Nephron progenitor cell (in vitro differentiated cells): ENCODE data around the gene CALM1.
A peak's percentile ranks its signal among the peaks of the same experiment; 100 is the strongest.

Source experiments
- DNase-seq: peaks from one replicate; pipeline ENCODE4 v3.0.0; 2021
- H3K27ac Mint-ChIP-seq: 2 replicates; pipeline ENCODE4 v1.8.0; 2021; ENCODE audit warnings: mild to moderate bottlenecking, moderate library complexity, mixed read lengths
- H3K27me3 Mint-ChIP-seq: 2 replicates; pipeline ENCODE4 v1.8.0; 2021; ENCODE audit warnings: mild to moderate bottlenecking, low read depth, mixed read lengths; ENCODE audit not compliant: poor library complexity
- H3K36me3 Mint-ChIP-seq: 2 replicates; pipeline ENCODE4 v1.8.0; 2021; ENCODE audit warnings: low read depth, mixed read lengths
- H3K4me1 Mint-ChIP-seq: 2 replicates; pipeline ENCODE4 v1.8.0; 2021; ENCODE audit warnings: mixed read lengths
- H3K4me3 Mint-ChIP-seq: 2 replicates; pipeline ENCODE4 v1.8.0; 2021; ENCODE audit warnings: mild to moderate bottlenecking, moderate library complexity, mixed read lengths
- H3K9me3 Mint-ChIP-seq: 2 replicates; pipeline ENCODE4 v1.8.0; 2021; ENCODE audit warnings: mild to moderate bottlenecking, moderate library complexity, mixed read lengths
- TF ChIP-seq, protein P1 (sequence below): fragments of 200-600 bp; sonication (generic); IDR thresholded peaks from 2 replicates; pipeline ENCODE4 v1.5.0; 2021; ENCODE audit warnings: antibody characterized with exemption

Gene CALM1

DNA sequence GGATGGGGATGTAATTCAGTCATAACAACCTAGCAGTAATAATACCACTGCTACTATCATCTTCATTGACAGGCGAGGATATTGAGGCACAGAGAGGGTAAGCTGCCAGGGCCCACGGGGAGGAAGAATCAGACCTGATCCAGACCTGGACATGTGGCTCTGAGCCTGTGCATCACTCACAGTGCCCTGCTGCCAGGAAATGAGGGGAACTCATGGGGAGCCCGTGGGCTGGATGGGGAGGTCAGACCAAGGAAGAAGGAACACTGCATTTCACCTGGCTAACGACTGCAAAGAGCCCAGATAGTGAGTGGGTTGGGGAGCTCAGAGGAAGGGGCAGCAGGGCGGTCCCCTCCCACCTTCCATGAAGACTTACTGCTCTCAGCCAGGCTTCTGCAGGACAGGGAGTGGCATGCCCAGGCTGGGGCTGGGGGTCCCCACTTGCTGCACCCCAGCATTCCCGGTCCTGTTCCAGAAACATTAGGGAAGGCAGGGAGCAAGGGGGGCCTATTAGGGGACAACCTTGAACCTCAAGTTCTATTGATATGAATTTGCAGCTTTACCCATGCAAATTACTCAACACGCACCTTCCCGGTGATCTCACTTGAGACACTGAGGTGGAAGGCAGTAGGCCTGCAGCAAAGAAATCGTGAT lies 37.7 kb downstream of the CALM1 start:
- Mint-ChIP-seq H3K36me3 (no peaks in the 10 kb centered on the region), H3K4me3 (no peak overlapping the region), H3K27me3 (peaks cover 11% of the 10 kb centered on the region), H3K9me3 (no peaks in the 10 kb centered on the region), H3K27ac (no peak overlapping the region), H3K4me1 (peaks cover 5% of the 10 kb centered on the region)
- TF ChIP-seq, protein P1, sequence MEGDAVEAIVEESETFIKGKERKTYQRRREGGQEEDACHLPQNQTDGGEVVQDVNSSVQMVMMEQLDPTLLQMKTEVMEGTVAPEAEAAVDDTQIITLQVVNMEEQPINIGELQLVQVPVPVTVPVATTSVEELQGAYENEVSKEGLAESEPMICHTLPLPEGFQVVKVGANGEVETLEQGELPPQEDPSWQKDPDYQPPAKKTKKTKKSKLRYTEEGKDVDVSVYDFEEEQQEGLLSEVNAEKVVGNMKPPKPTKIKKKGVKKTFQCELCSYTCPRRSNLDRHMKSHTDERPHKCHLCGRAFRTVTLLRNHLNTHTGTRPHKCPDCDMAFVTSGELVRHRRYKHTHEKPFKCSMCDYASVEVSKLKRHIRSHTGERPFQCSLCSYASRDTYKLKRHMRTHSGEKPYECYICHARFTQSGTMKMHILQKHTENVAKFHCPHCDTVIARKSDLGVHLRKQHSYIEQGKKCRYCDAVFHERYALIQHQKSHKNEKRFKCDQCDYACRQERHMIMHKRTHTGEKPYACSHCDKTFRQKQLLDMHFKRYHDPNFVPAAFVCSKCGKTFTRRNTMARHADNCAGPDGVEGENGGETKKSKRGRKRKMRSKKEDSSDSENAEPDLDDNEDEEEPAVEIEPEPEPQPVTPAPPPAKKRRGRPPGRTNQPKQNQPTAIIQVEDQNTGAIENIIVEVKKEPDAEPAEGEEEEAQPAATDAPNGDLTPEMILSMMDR = no peak
- DNase-seq = no peak

DNA sequence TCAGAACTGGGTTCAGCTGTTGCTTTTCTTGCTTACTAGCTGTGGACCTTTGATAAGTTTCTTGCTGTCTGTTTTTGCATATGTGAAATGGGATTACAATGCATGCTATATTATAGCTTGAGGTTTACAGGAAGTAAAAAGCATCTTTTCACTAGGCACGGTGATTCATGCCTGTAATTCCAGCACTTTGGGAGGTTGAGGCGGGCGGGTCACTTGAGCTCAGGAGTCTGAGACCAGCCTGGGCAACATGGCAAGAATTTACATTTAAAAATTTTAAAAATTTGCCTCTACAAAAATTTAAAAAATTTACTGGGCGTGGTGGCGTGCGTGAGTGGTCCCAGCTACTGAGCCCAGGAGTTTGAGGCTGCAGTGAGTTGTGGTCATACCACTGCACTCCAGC lies 42.0 kb downstream of the CALM1 start:
- H3K27me3 Mint-ChIP-seq = peaks cover 8% of the 10 kb centered on the region

DNA sequence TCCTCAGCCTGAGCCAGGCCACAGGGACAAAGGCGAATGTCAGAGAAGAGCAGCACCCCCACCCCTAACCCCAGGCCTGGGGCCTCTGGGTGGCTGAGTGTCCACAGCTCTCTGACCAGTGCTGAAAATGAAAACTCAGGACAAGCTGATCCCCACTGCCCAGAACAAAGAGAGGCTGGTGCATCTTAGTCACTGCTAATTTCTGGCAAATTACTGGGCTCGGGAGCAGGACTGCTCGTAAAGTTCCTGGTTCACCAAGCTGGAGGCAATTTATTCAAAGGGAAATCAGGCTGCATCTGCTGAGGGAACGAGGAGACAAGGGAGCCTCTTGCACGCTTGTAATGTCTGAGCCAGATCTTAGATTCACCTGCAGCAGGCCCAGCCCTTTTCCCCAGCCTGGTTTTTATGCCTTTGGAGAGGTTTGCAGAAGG lies 43.2 kb downstream of the CALM1 start:
- H3K4me1 Mint-ChIP-seq = peaks cover 26% of the 10 kb centered on the region
- no peak overlapping the region for H3K4me3 Mint-ChIP-seq
- TF ChIP-seq, protein P1 = no peak
- H3K27ac Mint-ChIP-seq = peak overlapping the region; percentile 34
- no peaks in the 10 kb centered on the region for H3K9me3 Mint-ChIP-seq
- H3K36me3 Mint-ChIP-seq = no peaks in the 10 kb centered on the region
- DNase-seq = no peak
- peaks cover 5% of the 10 kb centered on the region for H3K27me3 Mint-ChIP-seq

More for the DNA sequence above, 42.0 kb downstream of the CALM1 start:
- Mint-ChIP-seq H3K36me3 (no peaks in the 10 kb centered on the region), H3K4me3 (no peak overlapping the region), H3K9me3 (no peaks in the 10 kb centered on the region), H3K4me1 (peaks cover 20% of the 10 kb centered on the region), H3K27ac (no peak overlapping the region)
- no peak for DNase-seq
- TF ChIP-seq, protein P1 = no peak

DNA sequence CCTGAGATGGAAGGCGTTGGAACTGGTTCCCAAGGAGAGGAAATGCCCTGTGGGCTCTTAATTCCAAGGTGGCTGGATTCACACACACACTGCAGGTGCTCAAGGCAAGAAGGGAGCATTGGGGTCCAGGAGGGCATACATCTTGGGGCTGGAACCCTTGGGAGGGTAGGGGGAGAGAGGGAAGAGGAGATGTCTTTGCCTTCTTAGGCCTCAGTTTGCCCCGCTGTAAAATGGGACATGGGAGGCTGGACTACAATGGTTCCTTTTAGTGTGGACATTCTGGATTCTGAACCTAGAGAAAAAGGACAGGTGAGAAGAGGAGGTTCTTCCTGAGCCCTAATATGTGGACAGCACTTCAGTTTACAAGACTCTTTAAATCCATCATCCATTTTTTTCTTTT lies 43.8 kb downstream of the CALM1 start:
- TF ChIP-seq, protein P1 = no peak

DNA sequence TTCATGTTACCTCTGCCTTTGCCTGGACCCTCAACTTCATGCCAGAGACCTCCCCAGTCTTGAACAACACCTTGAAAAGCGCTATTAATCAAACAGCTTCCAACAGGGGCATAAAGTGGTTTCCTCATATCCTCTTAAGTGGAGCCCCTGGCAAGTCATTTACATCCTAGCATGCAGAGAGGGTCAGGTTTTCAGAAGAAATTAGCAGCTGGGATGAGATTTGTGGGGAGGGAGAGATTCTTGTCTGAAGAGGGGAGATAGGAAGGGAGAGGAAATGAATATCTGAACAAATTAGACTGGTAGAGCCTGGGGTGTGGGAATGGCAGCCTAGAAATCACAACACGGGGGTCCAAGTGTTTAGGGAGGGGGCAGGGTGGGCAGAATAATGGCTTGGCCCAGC lies 45.6 kb downstream of the CALM1 start:
- Mint-ChIP-seq H3K27ac (no peak overlapping the region), H3K27me3 (peaks cover 4% of the 10 kb centered on the region), H3K4me1 (peaks cover 26% of the 10 kb centered on the region), H3K4me3 (no peak overlapping the region), H3K36me3 (no peaks in the 10 kb centered on the region), H3K9me3 (peaks cover 12% of the 10 kb centered on the region)
- DNase-seq = no peak
- TF ChIP-seq, protein P1 = no peak

More for the DNA sequence above, 43.8 kb downstream of the CALM1 start:
- Mint-ChIP-seq H3K27me3 (peaks cover 4% of the 10 kb centered on the region), H3K4me3 (no peak overlapping the region), H3K27ac (no peak overlapping the region), H3K9me3 (peaks cover 4% of the 10 kb centered on the region), H3K4me1 (peaks cover 26% of the 10 kb centered on the region), H3K36me3 (no peaks in the 10 kb centered on the region)
- no peak for DNase-seq
